ENCODE data around the gene BECN2.

DNA sequence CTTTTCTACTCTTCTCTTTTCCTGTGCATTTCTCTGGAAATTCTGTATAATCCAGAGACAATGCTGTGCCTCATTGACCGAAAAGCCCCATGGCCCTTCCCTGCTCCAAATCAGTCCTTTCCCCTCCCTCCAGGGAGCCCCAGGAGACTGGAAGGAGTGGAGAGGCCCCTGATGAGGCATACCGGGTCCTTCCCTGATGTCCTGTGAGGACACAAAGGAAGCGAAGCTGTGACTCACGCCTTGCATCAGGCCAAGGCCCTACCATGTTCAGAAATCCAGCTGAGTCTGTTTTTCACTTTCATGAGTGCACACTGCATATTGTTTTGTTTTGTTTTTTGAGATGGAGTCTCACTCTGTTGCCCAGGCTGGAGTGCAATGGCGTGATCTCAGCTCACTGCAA, 38.7 kb upstream of the BECN2 start:
- TF ChIP-seq POLR2A (IDR thresholded peaks at IDR 0.05) = no peak
- TF ChIP-seq, protein P1, sequence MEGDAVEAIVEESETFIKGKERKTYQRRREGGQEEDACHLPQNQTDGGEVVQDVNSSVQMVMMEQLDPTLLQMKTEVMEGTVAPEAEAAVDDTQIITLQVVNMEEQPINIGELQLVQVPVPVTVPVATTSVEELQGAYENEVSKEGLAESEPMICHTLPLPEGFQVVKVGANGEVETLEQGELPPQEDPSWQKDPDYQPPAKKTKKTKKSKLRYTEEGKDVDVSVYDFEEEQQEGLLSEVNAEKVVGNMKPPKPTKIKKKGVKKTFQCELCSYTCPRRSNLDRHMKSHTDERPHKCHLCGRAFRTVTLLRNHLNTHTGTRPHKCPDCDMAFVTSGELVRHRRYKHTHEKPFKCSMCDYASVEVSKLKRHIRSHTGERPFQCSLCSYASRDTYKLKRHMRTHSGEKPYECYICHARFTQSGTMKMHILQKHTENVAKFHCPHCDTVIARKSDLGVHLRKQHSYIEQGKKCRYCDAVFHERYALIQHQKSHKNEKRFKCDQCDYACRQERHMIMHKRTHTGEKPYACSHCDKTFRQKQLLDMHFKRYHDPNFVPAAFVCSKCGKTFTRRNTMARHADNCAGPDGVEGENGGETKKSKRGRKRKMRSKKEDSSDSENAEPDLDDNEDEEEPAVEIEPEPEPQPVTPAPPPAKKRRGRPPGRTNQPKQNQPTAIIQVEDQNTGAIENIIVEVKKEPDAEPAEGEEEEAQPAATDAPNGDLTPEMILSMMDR (IDR thresholded peaks at IDR 0.05) = no peak

Data from body of pancreas (tissue), 4 donors.